Choroid plexus epithelial cell (primary cell): ENCODE results near the gene SLC25A22.
A peak's percentile ranks its signal among the peaks of the same experiment; 100 is the strongest.

Experiments used
- DNase-seq: peaks from one replicate; pipeline ENCODE4 v3.0.0-alpha.2; 2010; ENCODE audit warnings: low read depth
- H3K4me3 ChIP-seq: 2 replicates; pipeline ENCODE4 v1.5.1; 2011; ENCODE audit warnings: low read depth, mild to moderate bottlenecking, control low read depth, low read length, moderate library complexity
- TF ChIP-seq, protein P1 (sequence below): conservative IDR thresholded peaks from 2 replicates; pipeline ENCODE4 v1.5.1; 2011; ENCODE audit warnings: low read depth, mild to moderate bottlenecking, control low read depth, inconsistent platforms, low read length, moderate library complexity

The SLC25A22 gene

DNA sequence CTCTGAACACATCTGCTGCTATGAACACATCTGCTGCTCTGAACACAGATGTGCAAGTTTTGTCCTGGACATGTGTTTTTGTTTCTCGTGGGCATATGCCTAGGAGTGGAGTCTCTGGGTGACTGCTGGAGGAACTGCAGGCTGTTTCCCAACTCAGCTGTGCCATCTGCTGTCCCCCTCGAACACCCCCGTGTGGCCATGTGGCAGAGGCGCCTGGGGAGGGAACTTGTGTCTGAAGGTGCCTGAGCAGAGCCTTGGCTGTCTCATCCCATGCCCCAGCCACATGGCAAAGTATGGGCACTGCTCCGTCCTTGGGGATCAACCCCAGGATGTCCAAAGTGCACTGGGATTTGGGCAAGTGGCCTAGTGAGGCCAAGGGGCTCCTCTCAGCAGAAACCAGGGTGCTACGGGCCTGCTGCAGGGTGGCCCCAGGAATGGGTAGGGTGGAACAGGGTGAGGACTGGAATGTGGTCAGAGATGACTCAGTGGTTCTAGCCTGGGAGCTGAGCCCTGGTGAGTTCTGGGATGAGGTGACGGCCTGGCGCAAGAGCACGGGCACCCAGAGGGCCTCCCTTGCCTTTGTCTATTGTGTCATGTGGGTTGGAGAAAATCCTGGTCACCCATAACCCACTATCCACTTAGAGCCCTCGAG is 35.5 kb downstream of the SLC25A22 start:
- DNase-seq, result peak; percentile 72
- H3K4me3 ChIP-seq, result no peak overlapping the region
- TF ChIP-seq, protein P1, sequence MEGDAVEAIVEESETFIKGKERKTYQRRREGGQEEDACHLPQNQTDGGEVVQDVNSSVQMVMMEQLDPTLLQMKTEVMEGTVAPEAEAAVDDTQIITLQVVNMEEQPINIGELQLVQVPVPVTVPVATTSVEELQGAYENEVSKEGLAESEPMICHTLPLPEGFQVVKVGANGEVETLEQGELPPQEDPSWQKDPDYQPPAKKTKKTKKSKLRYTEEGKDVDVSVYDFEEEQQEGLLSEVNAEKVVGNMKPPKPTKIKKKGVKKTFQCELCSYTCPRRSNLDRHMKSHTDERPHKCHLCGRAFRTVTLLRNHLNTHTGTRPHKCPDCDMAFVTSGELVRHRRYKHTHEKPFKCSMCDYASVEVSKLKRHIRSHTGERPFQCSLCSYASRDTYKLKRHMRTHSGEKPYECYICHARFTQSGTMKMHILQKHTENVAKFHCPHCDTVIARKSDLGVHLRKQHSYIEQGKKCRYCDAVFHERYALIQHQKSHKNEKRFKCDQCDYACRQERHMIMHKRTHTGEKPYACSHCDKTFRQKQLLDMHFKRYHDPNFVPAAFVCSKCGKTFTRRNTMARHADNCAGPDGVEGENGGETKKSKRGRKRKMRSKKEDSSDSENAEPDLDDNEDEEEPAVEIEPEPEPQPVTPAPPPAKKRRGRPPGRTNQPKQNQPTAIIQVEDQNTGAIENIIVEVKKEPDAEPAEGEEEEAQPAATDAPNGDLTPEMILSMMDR, result peak; percentile 25

DNA sequence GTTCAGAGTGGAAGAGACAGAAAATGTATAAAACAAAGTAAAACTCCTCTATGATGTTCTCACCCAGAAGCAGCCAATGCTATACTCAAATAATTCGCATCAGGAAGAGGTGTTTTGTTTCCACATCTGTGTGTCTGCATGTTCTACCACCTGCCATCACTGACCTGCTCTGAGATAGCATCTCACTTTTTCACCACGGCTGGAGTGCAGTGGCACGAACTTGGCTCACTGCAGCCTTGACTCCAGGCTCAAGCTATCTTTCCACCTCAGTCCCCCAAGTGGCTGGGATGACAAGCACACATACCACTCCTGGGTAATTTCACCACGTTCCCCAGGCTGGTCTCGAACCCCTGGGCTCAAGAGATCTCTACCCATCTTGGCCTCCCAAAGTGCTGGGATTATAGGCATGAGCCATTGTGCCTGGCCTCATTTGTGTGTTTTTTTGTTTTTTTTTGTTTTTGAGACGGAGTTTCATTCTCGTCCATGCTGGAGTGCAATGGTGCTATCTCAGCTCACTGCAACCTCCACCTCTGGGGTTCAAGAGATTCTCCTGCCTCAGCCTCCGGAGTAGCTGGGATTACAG is 36.5 kb downstream of the SLC25A22 start:
- TF ChIP-seq, protein P1, result no peak
- no peak overlapping the region for H3K4me3 ChIP-seq
- no peak for DNase-seq

DNA sequence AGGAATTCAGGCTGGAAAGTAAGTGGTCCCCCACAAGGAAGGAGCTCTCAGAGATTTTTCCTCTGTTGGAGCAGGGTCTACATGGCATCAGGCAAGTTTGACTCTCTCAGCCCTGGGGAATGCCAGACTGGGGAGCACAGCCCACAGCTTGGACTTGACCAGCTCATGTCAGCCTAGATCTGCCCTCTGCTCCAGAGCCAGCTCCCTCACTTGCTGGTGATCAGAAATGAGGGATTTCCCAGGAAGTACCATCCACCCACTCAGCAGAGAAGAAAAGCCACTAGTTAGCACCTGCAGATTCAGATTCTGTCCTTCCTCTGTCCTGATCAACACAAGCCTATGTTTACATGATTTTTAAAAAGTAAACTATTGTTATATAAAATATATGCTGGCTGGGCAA is 37.8 kb downstream of the SLC25A22 start:
- TF ChIP-seq, protein P1, result no peak
- no peak for DNase-seq
- no peak overlapping the region for H3K4me3 ChIP-seq

DNA sequence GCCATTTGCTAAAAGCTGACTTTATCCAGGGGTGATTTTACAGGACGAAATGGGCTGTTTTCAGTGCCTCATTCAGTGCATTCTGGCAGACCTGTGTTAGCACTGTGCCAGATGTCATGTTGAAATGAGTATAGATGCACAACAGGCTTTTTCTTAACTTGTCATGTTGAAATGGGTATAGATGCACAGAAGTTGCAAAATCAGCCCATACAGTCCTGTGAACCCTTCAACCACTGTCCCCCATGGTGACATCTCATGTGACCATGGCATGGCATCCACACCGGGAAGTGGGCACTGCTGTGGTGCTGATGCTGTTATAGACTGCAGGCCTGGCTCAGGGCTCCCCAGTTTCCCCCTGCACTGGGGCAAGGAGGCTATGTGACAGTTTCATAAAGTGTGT is 48.4 kb downstream of the SLC25A22 start:
- no peak for DNase-seq
- H3K4me3 ChIP-seq, result no peak overlapping the region
- TF ChIP-seq, protein P1, result no peak

DNA sequence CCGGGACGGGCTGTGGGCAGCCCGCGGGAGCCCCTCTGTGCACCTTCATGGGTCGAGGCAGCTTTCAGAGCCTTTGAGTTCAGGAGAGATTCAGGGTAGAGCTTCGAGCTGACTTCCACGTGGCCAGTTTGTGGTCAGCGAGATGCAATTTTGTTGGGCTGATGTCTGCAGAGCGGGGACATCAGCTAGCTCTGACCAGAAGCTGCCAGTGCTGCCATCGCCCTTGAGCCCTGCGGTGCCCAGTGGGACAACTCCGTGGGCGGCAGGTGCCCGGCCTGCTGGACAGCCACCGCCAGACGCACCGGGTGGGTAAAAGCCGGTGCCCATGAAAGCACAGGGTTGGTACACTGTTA is 50.1 kb downstream of the SLC25A22 start:
- peak; percentile 39 for DNase-seq
- TF ChIP-seq, protein P1, result no peak
- peak overlapping the region; percentile 83 for H3K4me3 ChIP-seq

DNA sequence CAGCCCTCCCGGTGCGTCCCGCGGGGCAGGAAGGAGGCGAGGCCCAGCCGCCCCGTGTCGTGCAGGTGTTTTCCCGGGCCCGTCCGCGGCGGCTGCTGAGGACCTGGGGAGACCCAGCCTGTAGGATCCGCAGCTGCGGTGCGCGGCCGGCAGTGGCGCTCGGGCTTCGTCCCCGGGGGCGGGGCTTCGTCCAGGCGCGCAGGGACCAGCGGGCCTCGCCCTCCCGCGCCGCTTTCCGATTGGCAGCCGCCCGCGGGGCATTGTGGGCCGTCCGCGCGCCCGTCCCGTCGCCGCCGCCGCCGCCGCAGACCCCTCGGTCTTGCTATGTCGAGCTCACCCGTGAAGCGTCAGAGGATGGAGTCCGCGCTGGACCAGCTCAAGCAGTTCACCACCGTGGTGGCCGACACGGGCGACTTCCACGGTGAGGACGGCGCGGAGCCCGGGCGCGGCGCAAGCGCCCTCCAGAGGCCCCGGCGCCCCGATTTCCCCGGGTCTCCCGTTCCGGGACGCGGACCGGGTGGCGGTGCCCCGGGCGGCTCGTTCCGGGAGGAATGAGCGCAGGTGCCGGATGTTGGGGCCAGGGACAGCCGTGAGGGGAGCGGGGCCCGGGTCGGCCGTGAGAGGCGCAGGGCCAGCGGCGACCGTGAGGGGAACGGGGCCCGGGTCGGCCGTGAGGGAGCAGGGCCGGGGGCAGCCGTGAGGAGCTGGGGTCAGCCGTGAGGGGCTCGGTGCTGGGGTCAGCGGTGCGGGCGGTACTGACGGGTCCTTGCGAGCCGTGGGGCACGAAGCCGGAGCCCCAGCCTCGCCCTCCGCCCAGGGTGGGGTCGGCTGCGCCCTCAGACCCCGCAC is 50.7 kb downstream of the SLC25A22 start, which contains the start of gene TALDO1:
TSS of gene TALDO1 (plus strand) at position 307 of the 849 bp plus-strand sequence. CDS start at position 325, 18 bp downstream.
- H3K4me3 ChIP-seq, result peak within 1 kb of the TSS; percentile 83
- DNase-seq, result peak; percentile 80
- TF ChIP-seq, protein P1, result peak; percentile 13
